B cell (primary cell): Measurements from ENCODE around the gene KHK.

Experiments used
- CTCF ChIP-seq: fragments of 200-600 bp; IDR thresholded peaks from one replicate; pipeline ENCODE4 v1.8.0; 2022; ENCODE audit warnings: antibody characterized with exemption, mild to moderate bottlenecking
- EZH2 ChIP-seq: IDR thresholded peaks from 2 replicates; pipeline ENCODE4 v1.6.1; 2012; ENCODE audit warnings: borderline replicate concordance, low read depth, mild to moderate bottlenecking, moderate library complexity, low read length; ENCODE audit not compliant: insufficient read depth, poor library complexity, severe bottlenecking

GRCh38 chr2:27095745-27096651 is 9.4 kb downstream of the KHK start:
- no peak for TF ChIP-seq CTCF
- no peak for TF ChIP-seq EZH2
